Breast epithelium (tissue), 4 donors: ENCODE results near the gene CCBE1. TPM values are rescaled to one million over a fixed set of nuclear protein-coding genes. Genes with fewer than 3 reads are reported as not detected.

Source experiments
- DNase-seq, 2 donors: peaks; one replicate each; pipeline ENCODE4 v3.0.0-alpha.2; 2019; ENCODE audit warnings: low spot score in 2 of 2
- H3K27ac ChIP-seq, 2 donors: fragments of 200-600 bp; sonication (generic) in 1 of 2; one replicate each; pipeline ENCODE4 v1.5.1; 2016 to 2019; ENCODE audit warnings: mild to moderate bottlenecking in 1 of 2
- H3K27me3 ChIP-seq, 2 donors: fragments of 200-600 bp; sonication (generic) in 1 of 2; one replicate each; pipeline versions ENCODE4 v1.5.1 to v1.6.0; 2017 to 2019; ENCODE audit warnings: control low read depth in 1 of 2, mild to moderate bottlenecking in 1 of 2
- H3K36me3 ChIP-seq: fragments of 200-600 bp; one replicate; pipeline ENCODE4 v1.5.1; 2019
- H3K4me1 ChIP-seq, 2 donors: fragments of 200-600 bp; sonication (generic); one replicate each; pipeline ENCODE4 v1.5.1; 2016 to 2019; ENCODE audit warnings: control low read depth in 1 of 2
- H3K4me3 ChIP-seq, 3 donors: fragments of 200-600 bp; sonication (generic); 1 replicate in 2 of 3; 2 replicates in 1 of 3; pipeline ENCODE4 v1.5.1; 2016 to 2019; ENCODE audit warnings: mild to moderate bottlenecking in 3 of 3, moderate library complexity in 2 of 3
- H3K9me3 ChIP-seq, 2 donors: fragments of 200-600 bp; sonication (generic) in 1 of 2; one replicate each; pipeline ENCODE4 v1.5.1; 2016 to 2019; ENCODE audit warnings: control low read depth in 1 of 2
- CTCF ChIP-seq, 3 donors: fragments of 450-650 bp; IDR thresholded peaks; one replicate each; pipeline ENCODE4 v1.5.1; 2016 to 2017; ENCODE audit warnings: antibody characterized with exemption in 3 of 3, mild to moderate bottlenecking in 3 of 3, moderate library complexity in 3 of 3
- POLR2A ChIP-seq: fragments of 450-650 bp; IDR thresholded peaks from one replicate; pipeline ENCODE4 v1.6.1; 2016; ENCODE audit warnings: antibody characterized with exemption, mild to moderate bottlenecking, moderate library complexity
- POLR2AphosphoS5 ChIP-seq, 3 donors: sonication (generic); formaldehyde crosslinking; IDR thresholded peaks; one replicate each; pipeline ENCODE4 v1.6.1; 2017; ENCODE audit warnings: antibody characterized with exemption in 3 of 3
- intact Hi-C: fragments of 100-400 bp; cut with DNase I; formaldehyde crosslinking; loops from one replicate; pipeline ENCODE4 v1.15.1; 2023; ENCODE audit warnings: low total_unique reads
- total RNA-seq, 3 donors: library from RNA; depleted of rRNA; stranded (reverse); fragments of >200 nt; gene quantifications; one replicate each; pipeline ENCODE4 v1.1.0, GENCODE V29; 2016

The CCBE1 gene
- total RNA-seq, 3 donors from 2014 or later = 3.5 to 4.9 (median 4.0) TPM

- TF ChIP-seq POLR2AphosphoS5 (IDR thresholded peaks at IDR 0.05) (no peak), POLR2A (no peak), CTCF (IDR thresholded peaks at IDR 0.05) (no peak)
- no peaks in the 10 kb centered on the region for H3K27me3 ChIP-seq
- H3K9me3 ChIP-seq = no peaks in the 10 kb centered on the region
- no peak overlapping the region for H3K4me3 ChIP-seq
- H3K27ac ChIP-seq = no peak overlapping the region
- H3K4me1 ChIP-seq = no peaks in the 10 kb centered on the region
- DNase-seq = no peak
- no peaks in the 10 kb centered on the region for H3K36me3 ChIP-seq
- intact Hi-C loops = no loop called here
Measured at GRCh38 chr18:59706499-59706898, 9.3 kb upstream of the CCBE1 start.

- intact Hi-C loops = no loop called here
- no peak for DNase-seq
- no peak overlapping the region for H3K27ac ChIP-seq
- no peak overlapping the region for H3K4me3 ChIP-seq
- no peaks in the 10 kb centered on the region for H3K9me3 ChIP-seq
- no peaks in the 10 kb centered on the region for H3K4me1 ChIP-seq
- TF ChIP-seq CTCF (IDR thresholded peaks at IDR 0.05) (no peak), POLR2AphosphoS5 (IDR thresholded peaks at IDR 0.05) (no peak), POLR2A (no peak)
- no peaks in the 10 kb centered on the region for H3K36me3 ChIP-seq
- H3K27me3 ChIP-seq = no peaks in the 10 kb centered on the region
Measured at GRCh38 chr18:59705145-59705544, 7.9 kb upstream of the CCBE1 start.

- H3K4me1 ChIP-seq = no peaks in the 10 kb centered on the region
- no peak overlapping the region for H3K27ac ChIP-seq
- intact Hi-C loops = no loop called here
- no peaks in the 10 kb centered on the region for H3K36me3 ChIP-seq
- no peak for DNase-seq
- H3K4me3 ChIP-seq = no peak overlapping the region
- no peaks in the 10 kb centered on the region for H3K9me3 ChIP-seq
- H3K27me3 ChIP-seq = no peaks in the 10 kb centered on the region
- no peak for TF ChIP-seq CTCF (IDR thresholded peaks at IDR 0.05)
- TF ChIP-seq POLR2AphosphoS5 (IDR thresholded peaks at IDR 0.05) = no peak
- TF ChIP-seq POLR2A = no peak
Measured at GRCh38 chr18:59704146-59704545, 6.9 kb upstream of the CCBE1 start.

GRCh38 chr18:59701272-59701671 is 4.0 kb upstream of the CCBE1 start:
- DNase-seq = no peak
- no peaks in the 10 kb centered on the region for H3K36me3 ChIP-seq
- H3K9me3 ChIP-seq = no peaks in the 10 kb centered on the region
- peaks cover 0 to 6% of the 10 kb centered on the region in 2 donors for H3K4me1 ChIP-seq
- intact Hi-C loops = no loop called here
- H3K27ac ChIP-seq = no peak overlapping the region
- no peak overlapping the region for H3K4me3 ChIP-seq
- TF ChIP-seq POLR2AphosphoS5 (IDR thresholded peaks at IDR 0.05) (no peak), POLR2A (no peak), CTCF (IDR thresholded peaks at IDR 0.05) (no peak)
- peaks cover 0 to 14% of the 10 kb centered on the region in 2 donors for H3K27me3 ChIP-seq

GRCh38 chr18:59700535-59700967 is 3.3 kb upstream of the CCBE1 start:
- peaks cover 0 to 11% of the 10 kb centered on the region in 2 donors for H3K4me1 ChIP-seq
- intact Hi-C loops = no loop called here
- no peaks in the 10 kb centered on the region for H3K9me3 ChIP-seq
- no peak for DNase-seq
- no peak for TF ChIP-seq POLR2A
- no peak for TF ChIP-seq POLR2AphosphoS5 (IDR thresholded peaks at IDR 0.05)
- TF ChIP-seq CTCF (IDR thresholded peaks at IDR 0.05) = no peak
- peaks cover 0 to 22% of the 10 kb centered on the region in 2 donors for H3K27me3 ChIP-seq
- no peaks in the 10 kb centered on the region for H3K36me3 ChIP-seq
- H3K27ac ChIP-seq = no peak overlapping the region
- no peak overlapping the region for H3K4me3 ChIP-seq
